SK-N-SH (cell line): Measurements from ENCODE around the gene ZSCAN10. TPM values are rescaled to one million over a fixed set of nuclear protein-coding genes. Genes with fewer than 3 reads are reported as not detected.

Source experiments
- CTCF ChIA-PET: fragments of 300-600, 350-600 bp; formaldehyde crosslinking; extraction: SDS; loops from one replicate; lab custom pipeline; 2021; lab: Yijun Ruan, JAX
- POLR2A ChIA-PET: fragments of 350-600 bp; sonication (Branson Sonifier 250); formaldehyde crosslinking; extraction: SDS; loops from one replicate; lab custom pipeline; 2020; ENCODE audit warnings: antibody characterized with exemption, inconsistent platforms; lab: Yijun Ruan, JAX
- DNase-seq: peaks from one replicate; pipeline ENCODE4 v3.0.0; 2012
- H2AFZ ChIP-seq: fragments of 200-600 bp; sonication (generic); 2 replicates; pipeline ENCODE4 v1.8.1; 2016; ENCODE audit warnings: antibody characterized with exemption, mild to moderate bottlenecking, low read depth
- H3F3A ChIP-seq: fragments of 200-600 bp; sonication (generic); replicated peaks from 2 replicates; pipeline ENCODE3; 2016; ENCODE audit warnings: antibody characterized with exemption, mild to moderate bottlenecking; ENCODE audit not compliant: insufficient read depth
- H3K27ac ChIP-seq, 2 experiments: fragments of 200-500 bp in 1 of 2; fragments of 200-600 bp in 1 of 2; sonication (Bioruptor generic) in 1 of 2; sonication (generic), shearing (Covaris generic) in 1 of 2; 2 replicates each; pipeline versions ENCODE4 v1.5.1 to v1.6.1; 2014 to 2016; ENCODE audit warnings: low read depth in 2 of 2, inconsistent platforms in 1 of 2, low read length in 1 of 2, mild to moderate bottlenecking in 1 of 2, mixed read lengths in 1 of 2
- H3K27me3 ChIP-seq: fragments of 200-600 bp; sonication (generic), shearing (Covaris generic); 2 replicates; pipeline ENCODE4 v1.6.1; 2016; ENCODE audit warnings: mixed run types; ENCODE audit not compliant: insufficient read depth
- H3K36me3 ChIP-seq, 2 experiments: fragments of 200-500 bp in 1 of 2; fragments of 200-600 bp in 1 of 2; sonication (Bioruptor generic) in 1 of 2; sonication (generic) in 1 of 2; replicated peaks in 1 of 2; 2 replicates each; pipeline versions ENCODE3 to v1.5.1; 2014 to 2016; ENCODE audit warnings: low read length in 1 of 2, mild to moderate bottlenecking in 1 of 2; ENCODE audit not compliant: insufficient read depth in 2 of 2, control insufficient read depth in 1 of 2
- H3K4me1 ChIP-seq, 2 experiments: fragments of 200-500 bp in 1 of 2; fragments of 200-600 bp in 1 of 2; sonication (Bioruptor generic) in 1 of 2; sonication (generic), shearing (Covaris generic) in 1 of 2; 2 replicates each; pipeline versions ENCODE4 v1.5.1 to v1.6.1; 2014 to 2016; ENCODE audit warnings: low read depth in 1 of 2, low read length in 1 of 2, mixed run types in 1 of 2; ENCODE audit not compliant: insufficient read depth in 2 of 2, control insufficient read depth in 1 of 2
- H3K4me2 ChIP-seq: fragments of 200-600 bp; sonication (generic), shearing (Covaris generic); 2 replicates; pipeline ENCODE4 v1.6.1; 2017; ENCODE audit warnings: mixed run types
- H3K4me3 ChIP-seq, 2 experiments: fragments of 200-500 bp in 1 of 2; fragments of 200-600 bp in 1 of 2; sonication (Bioruptor generic) in 1 of 2; sonication (generic), shearing (Covaris generic) in 1 of 2; 2 replicates each; pipeline versions ENCODE4 v1.5.1 to v1.8.1; 2014 to 2016; ENCODE audit warnings: low read depth in 2 of 2, inconsistent platforms in 1 of 2, low read length in 1 of 2, mild to moderate bottlenecking in 1 of 2, mixed read lengths in 1 of 2, moderate library complexity in 1 of 2
- H3K79me2 ChIP-seq: fragments of 200-600 bp; sonication (generic); 2 replicates; pipeline ENCODE4 v1.8.1; 2017; ENCODE audit warnings: mild to moderate bottlenecking; ENCODE audit not compliant: insufficient read depth
- H3K9ac ChIP-seq: fragments of 200-600 bp; sonication (generic); 2 replicates; pipeline ENCODE4 v1.6.1; 2017; ENCODE audit warnings: mixed run types
- H3K9me2 ChIP-seq: fragments of 200-600 bp; sonication (generic); 2 replicates; pipeline ENCODE4 v1.6.1; 2017; ENCODE audit warnings: mixed run types
- H3K9me3 ChIP-seq: fragments of 200-600 bp; sonication (generic); 2 replicates; pipeline ENCODE4 v1.6.1; 2017; ENCODE audit warnings: mixed run types, mild to moderate bottlenecking, moderate library complexity
- H4K20me1 ChIP-seq: fragments of 200-600 bp; sonication (generic); 2 replicates; pipeline ENCODE4 v1.6.1; 2017; ENCODE audit warnings: mild to moderate bottlenecking, mixed run types; ENCODE audit not compliant: insufficient read depth
- EZH2phosphoT487 ChIP-seq: fragments of 200-600 bp; sonication (generic); IDR thresholded peaks from 2 replicates; pipeline ENCODE4 v1.6.1; 2017; ENCODE audit warnings: low read depth, mixed run types, mild to moderate bottlenecking, antibody characterized with exemption, moderate library complexity, borderline replicate concordance
- FOSL2 ChIP-seq: IDR thresholded peaks from 2 replicates; pipeline ENCODE4 v1.4.0; 2012; ENCODE audit warnings: low read depth, mild to moderate bottlenecking, moderate library complexity, borderline replicate concordance
- FOXM1 ChIP-seq: IDR thresholded peaks from 2 replicates; pipeline ENCODE4 v1.4.0; 2012; ENCODE audit warnings: low read depth, mild to moderate bottlenecking
- GATA2 ChIP-seq: sonication (generic); formaldehyde crosslinking; IDR thresholded peaks from 2 replicates; pipeline ENCODE4 v1.5.0; 2020; ENCODE audit warnings: mild to moderate bottlenecking, missing genetic modification reagents
- JUND ChIP-seq: IDR thresholded peaks from 2 replicates; pipeline ENCODE4 v1.4.0; 2012
- NFIC ChIP-seq: IDR thresholded peaks from 2 replicates; pipeline ENCODE4 v1.4.0; 2012; ENCODE audit warnings: borderline replicate concordance
- RFX5 ChIP-seq: IDR thresholded peaks from 2 replicates; pipeline ENCODE4 v1.6.1; 2012; ENCODE audit warnings: mild to moderate bottlenecking, improper control_type of control experiment, low read length
- SMC3 ChIP-seq: IDR thresholded peaks from 2 replicates; pipeline ENCODE4 v1.6.1; 2012; ENCODE audit warnings: low read depth, low read length, improper control_type of control experiment
- TAF1 ChIP-seq: IDR thresholded peaks from 2 replicates; pipeline ENCODE4 v1.6.1; 2012; ENCODE audit warnings: low read depth, mild to moderate bottlenecking, low read length, moderate library complexity, borderline replicate concordance
- TEAD4 ChIP-seq: IDR thresholded peaks from 2 replicates; pipeline ENCODE4 v1.4.0; 2012; ENCODE audit warnings: mild to moderate bottlenecking, borderline replicate concordance; ENCODE audit not compliant: insufficient read depth
- WGBS: methylation state at CpG from one replicate; pipeline ENCODE4 v1.1.6; 2017; ENCODE audit warnings: low lambda C conversion rate; 5-methylcytosine and 5-hydroxymethylcytosine counted together
- polyA plus RNA-seq, 3 experiments: library from polyadenylated mRNA; depleted of rRNA; stranded (reverse); fragments of >200 nt; gene quantifications; 2 replicates each; pipeline ENCODE4 v1.2.3, GENCODE V29; 2012
- TF ChIP-seq, protein P1 (sequence below): IDR thresholded peaks from 2 replicates; pipeline ENCODE4 v1.6.1; 2012; ENCODE audit warnings: mild to moderate bottlenecking, low read depth, low read length, moderate library complexity
- TF ChIP-seq, protein P2 (sequence below): IDR thresholded peaks from 2 replicates; pipeline ENCODE4; 2012
- TF ChIP-seq, protein P3 (sequence below): IDR thresholded peaks from 2 replicates; pipeline ENCODE4 v1.4.0; 2012; ENCODE audit warnings: low read depth, borderline replicate concordance

Gene ZSCAN10
- polyA plus RNA-seq, 1 of the 3 experiments (the other 2 are of a cell fraction): 0.05 TPM

DNA sequence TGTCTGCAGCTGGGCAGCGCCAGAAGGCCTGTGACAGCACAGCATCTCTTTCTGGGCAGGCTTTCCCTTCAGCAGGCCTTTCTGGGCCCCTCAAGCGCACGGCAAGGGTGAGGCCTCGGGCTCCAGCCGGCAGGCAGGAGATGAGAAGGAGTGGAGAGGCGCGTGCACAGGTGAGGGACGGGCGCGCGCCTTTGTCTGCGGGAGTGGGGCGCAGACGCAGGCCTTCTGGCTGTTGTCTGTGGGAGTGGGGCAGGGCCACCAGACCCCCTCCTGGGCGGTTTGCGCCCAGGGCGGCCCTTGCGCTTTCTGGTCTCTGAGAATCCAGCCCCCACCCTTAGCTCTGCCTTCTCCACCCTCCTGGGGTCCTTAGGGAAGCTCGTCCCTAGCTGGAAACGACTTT lies 19.8 kb upstream of the ZSCAN10 start (continued):
- TF ChIP-seq, protein P1, sequence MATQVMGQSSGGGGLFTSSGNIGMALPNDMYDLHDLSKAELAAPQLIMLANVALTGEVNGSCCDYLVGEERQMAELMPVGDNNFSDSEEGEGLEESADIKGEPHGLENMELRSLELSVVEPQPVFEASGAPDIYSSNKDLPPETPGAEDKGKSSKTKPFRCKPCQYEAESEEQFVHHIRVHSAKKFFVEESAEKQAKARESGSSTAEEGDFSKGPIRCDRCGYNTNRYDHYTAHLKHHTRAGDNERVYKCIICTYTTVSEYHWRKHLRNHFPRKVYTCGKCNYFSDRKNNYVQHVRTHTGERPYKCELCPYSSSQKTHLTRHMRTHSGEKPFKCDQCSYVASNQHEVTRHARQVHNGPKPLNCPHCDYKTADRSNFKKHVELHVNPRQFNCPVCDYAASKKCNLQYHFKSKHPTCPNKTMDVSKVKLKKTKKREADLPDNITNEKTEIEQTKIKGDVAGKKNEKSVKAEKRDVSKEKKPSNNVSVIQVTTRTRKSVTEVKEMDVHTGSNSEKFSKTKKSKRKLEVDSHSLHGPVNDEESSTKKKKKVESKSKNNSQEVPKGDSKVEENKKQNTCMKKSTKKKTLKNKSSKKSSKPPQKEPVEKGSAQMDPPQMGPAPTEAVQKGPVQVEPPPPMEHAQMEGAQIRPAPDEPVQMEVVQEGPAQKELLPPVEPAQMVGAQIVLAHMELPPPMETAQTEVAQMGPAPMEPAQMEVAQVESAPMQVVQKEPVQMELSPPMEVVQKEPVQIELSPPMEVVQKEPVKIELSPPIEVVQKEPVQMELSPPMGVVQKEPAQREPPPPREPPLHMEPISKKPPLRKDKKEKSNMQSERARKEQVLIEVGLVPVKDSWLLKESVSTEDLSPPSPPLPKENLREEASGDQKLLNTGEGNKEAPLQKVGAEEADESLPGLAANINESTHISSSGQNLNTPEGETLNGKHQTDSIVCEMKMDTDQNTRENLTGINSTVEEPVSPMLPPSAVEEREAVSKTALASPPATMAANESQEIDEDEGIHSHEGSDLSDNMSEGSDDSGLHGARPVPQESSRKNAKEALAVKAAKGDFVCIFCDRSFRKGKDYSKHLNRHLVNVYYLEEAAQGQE: no peak

DNA sequence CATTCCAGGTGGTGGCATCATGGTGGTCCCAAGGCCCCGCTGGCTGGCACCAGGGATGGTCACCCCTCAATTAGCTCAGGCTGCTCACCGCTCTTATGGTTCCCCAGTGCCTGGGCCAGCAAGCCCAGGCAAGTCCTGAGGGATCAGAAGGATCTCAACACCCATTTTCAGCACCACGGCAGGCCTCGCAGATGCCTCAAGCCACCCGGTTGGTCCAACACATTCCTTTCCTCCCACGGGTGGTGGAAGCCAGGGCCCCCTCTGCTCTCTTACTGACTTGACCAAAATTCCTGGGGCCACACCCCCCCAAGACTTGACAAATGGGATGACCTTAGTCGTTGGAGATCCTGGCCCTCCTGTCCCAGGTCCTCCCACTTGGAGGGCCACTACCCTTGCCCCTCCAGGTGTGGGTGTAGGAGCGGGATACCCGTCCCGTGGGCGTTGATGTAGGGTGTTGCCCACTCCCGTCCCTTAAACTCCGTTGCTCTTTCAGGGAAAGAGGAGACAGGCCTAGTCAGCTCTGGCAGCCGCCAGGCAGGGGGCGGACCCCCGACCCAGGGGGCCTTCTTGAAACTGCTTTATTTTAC lies 19.2 kb upstream of the ZSCAN10 start:
- Histone ChIP-seq H3K4me1 (peaks cover 0 to 13% of the 10 kb centered on the region in 2 experiments; a peak in 1 of 4 replicates), H3K36me3 (peaks cover 0 to 34% of the 10 kb centered on the region in 2 experiments), H3K4me2 (no peak overlapping the region), H3F3A (no peaks in the 10 kb centered on the region), H3K9me2 (no peaks in the 10 kb centered on the region), H3K4me3 (no peak overlapping the region), H2AFZ (no peak overlapping the region), H3K9me3 (no peaks in the 10 kb centered on the region), H3K27ac (no peak overlapping the region), H3K79me2 (peaks cover 4% of the 10 kb centered on the region; the same call in 1 of the 2 replicates), H3K9ac (no peak overlapping the region), H4K20me1 (no peaks in the 10 kb centered on the region), H3K27me3 (no peaks in the 10 kb centered on the region)
- ChIA-PET POLR2A (no interaction called here), CTCF (interaction anchor here (1.0 to 10.8 kb wide), 4 partner anchors 10 to 59 kb away, joined by 3 to 64 read pairs (median 20); no protein-coding TSS in a partner anchor)
- TF ChIP-seq GATA2 (CRISPR knock-in tag): no peak
- no peak for TF ChIP-seq JUND
- TF ChIP-seq FOXM1: no peak
- TF ChIP-seq SMC3: no peak
- no peak for TF ChIP-seq FOSL2
- TF ChIP-seq NFIC: no peak
- TF ChIP-seq, protein P2, sequence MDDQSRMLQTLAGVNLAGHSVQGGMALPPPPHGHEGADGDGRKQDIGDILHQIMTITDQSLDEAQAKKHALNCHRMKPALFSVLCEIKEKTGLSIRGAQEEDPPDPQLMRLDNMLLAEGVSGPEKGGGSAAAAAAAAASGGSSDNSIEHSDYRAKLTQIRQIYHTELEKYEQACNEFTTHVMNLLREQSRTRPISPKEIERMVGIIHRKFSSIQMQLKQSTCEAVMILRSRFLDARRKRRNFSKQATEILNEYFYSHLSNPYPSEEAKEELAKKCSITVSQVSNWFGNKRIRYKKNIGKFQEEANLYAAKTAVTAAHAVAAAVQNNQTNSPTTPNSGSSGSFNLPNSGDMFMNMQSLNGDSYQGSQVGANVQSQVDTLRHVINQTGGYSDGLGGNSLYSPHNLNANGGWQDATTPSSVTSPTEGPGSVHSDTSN: no peak
- TF ChIP-seq, protein P3, sequence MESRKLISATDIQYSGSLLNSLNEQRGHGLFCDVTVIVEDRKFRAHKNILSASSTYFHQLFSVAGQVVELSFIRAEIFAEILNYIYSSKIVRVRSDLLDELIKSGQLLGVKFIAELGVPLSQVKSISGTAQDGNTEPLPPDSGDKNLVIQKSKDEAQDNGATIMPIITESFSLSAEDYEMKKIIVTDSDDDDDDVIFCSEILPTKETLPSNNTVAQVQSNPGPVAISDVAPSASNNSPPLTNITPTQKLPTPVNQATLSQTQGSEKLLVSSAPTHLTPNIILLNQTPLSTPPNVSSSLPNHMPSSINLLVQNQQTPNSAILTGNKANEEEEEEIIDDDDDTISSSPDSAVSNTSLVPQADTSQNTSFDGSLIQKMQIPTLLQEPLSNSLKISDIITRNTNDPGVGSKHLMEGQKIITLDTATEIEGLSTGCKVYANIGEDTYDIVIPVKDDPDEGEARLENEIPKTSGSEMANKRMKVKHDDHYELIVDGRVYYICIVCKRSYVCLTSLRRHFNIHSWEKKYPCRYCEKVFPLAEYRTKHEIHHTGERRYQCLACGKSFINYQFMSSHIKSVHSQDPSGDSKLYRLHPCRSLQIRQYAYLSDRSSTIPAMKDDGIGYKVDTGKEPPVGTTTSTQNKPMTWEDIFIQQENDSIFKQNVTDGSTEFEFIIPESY: no peak
- no peak for TF ChIP-seq TAF1
- no peak for TF ChIP-seq RFX5
- TF ChIP-seq EZH2phosphoT487: no peak
- no peak for TF ChIP-seq TEAD4
- 96% methylated on average over 13 of the region's 16 CpGs for WGBS
- DNase-seq: no peak
